ENCODE results near the gene ZNF362. TPM values are rescaled to one million over a fixed set of nuclear protein-coding genes. Genes with fewer than 3 reads are reported as not detected.
A peak's percentile ranks its signal among the peaks of the same experiment; 100 is the strongest.

Gene ZNF362
- total and polyA plus RNA-seq, 2 of the 13 experiments (the other 11 are each of a cell fraction or from before 2014, with no cell fraction given) = 8.3 to 14.2 TPM

DNA sequence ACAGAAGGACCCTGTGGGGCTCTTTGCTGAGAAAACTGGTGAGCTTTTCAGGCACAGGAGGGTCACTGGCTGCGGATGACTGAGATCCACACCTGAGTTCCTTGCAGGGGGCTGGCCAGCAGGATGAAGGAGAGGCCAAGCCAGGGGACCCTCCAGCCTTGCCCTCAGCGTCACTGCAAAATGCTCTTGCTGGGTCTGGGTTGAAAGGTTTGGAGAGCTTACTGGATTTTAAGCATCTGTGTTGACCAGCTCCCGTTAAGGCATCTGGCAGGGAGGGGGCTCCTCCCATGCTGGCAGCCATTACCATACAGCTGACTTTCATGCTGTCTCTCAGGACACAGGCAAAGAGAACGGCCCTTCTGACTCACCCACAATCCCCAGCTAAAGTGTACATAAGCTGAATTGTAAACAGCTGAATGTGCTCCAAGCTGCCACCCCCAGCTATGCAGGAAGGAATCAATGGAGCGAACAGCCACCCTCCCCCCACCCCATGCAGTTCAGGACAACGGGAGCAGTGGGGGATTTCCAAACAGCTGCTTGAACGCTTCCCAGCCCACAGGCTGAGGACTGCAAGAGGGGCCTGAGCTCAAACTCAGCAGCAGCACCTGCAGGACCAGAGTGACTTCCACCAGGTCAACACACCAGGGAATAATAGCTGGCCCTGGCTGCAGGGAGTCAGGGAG, 85.9 kb downstream of the ZNF362 start (continued):
- no peak for TF ChIP-seq ZNF253 (CRISPR knock-in tag; IDR thresholded peaks at IDR 0.05; ENCODE audit: borderline replicate concordance)
- TF ChIP-seq ZBTB20 (CRISPR knock-in tag; IDR thresholded peaks at IDR 0.05; ENCODE audit: borderline replicate concordance, low read depth) = peak; percentile 86; the same call in 1 of the 2 replicates
- peak; percentile 87 for TF ChIP-seq ERF (CRISPR knock-in tag; IDR thresholded peaks at IDR 0.05)
- TF ChIP-seq SIN3B (IDR thresholded peaks at IDR 0.05; ENCODE audit: low read length) = no peak
- 0 out of 2 replicates have a peak, but pooled peaks have one; percentile 86 for TF ChIP-seq CAMTA2 (CRISPR knock-in tag; IDR thresholded peaks at IDR 0.05; ENCODE audit: borderline replicate concordance)
- TF ChIP-seq MBNL3 (CRISPR knock-in tag; conservative IDR thresholded peaks at IDR 0.05) = no peak
- TF ChIP-seq ZNF121 (CRISPR knock-in tag; IDR thresholded peaks at IDR 0.05) = no peak
- TF ChIP-seq KAT7 (CRISPR knock-in tag; IDR thresholded peaks at IDR 0.05; ENCODE audit: borderline replicate concordance) = peak; percentile 91
- TF ChIP-seq ZBTB38 (CRISPR knock-in tag; IDR thresholded peaks at IDR 0.05) = peak; percentile 28; the same call in 1 of the 2 replicates
- TF ChIP-seq NKX3-1 (CRISPR knock-in tag; IDR thresholded peaks at IDR 0.05) = no peak
- peak; percentile 99 for TF ChIP-seq TBX2 (CRISPR knock-in tag; IDR thresholded peaks at IDR 0.05; ENCODE audit: borderline replicate concordance)
- peak; percentile 87; the same call in 1 of the 2 replicates for TF ChIP-seq MEIS1 (CRISPR knock-in tag; IDR thresholded peaks at IDR 0.05; ENCODE audit: borderline replicate concordance)
- TF ChIP-seq, protein P1, sequence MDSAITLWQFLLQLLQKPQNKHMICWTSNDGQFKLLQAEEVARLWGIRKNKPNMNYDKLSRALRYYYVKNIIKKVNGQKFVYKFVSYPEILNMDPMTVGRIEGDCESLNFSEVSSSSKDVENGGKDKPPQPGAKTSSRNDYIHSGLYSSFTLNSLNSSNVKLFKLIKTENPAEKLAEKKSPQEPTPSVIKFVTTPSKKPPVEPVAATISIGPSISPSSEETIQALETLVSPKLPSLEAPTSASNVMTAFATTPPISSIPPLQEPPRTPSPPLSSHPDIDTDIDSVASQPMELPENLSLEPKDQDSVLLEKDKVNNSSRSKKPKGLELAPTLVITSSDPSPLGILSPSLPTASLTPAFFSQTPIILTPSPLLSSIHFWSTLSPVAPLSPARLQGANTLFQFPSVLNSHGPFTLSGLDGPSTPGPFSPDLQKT (CRISPR knock-in tag; IDR thresholded peaks at IDR 0.05; ENCODE audit: borderline replicate concordance) = no peak
- TF ChIP-seq ZFP41 (CRISPR knock-in tag; IDR thresholded peaks at IDR 0.05; ENCODE audit: borderline replicate concordance) = peak; percentile 43; the same call in 1 of the 2 replicates
- no peak for TF ChIP-seq CSRNP2 (CRISPR knock-in tag; conservative IDR thresholded peaks at IDR 0.05; ENCODE audit: low read depth)
- TF ChIP-seq, protein P2, sequence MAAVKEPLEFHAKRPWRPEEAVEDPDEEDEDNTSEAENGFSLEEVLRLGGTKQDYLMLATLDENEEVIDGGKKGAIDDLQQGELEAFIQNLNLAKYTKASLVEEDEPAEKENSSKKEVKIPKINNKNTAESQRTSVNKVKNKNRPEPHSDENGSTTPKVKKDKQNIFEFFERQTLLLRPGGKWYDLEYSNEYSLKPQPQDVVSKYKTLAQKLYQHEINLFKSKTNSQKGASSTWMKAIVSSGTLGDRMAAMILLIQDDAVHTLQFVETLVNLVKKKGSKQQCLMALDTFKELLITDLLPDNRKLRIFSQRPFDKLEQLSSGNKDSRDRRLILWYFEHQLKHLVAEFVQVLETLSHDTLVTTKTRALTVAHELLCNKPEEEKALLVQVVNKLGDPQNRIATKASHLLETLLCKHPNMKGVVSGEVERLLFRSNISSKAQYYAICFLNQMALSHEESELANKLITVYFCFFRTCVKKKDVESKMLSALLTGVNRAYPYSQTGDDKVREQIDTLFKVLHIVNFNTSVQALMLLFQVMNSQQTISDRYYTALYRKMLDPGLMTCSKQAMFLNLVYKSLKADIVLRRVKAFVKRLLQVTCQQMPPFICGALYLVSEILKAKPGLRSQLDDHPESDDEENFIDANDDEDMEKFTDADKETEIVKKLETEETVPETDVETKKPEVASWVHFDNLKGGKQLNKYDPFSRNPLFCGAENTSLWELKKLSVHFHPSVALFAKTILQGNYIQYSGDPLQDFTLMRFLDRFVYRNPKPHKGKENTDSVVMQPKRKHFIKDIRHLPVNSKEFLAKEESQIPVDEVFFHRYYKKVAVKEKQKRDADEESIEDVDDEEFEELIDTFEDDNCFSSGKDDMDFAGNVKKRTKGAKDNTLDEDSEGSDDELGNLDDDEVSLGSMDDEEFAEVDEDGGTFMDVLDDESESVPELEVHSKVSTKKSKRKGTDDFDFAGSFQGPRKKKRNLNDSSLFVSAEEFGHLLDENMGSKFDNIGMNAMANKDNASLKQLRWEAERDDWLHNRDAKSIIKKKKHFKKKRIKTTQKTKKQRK (IDR thresholded peaks at IDR 0.05; ENCODE audit: low read length) = no peak
- no peak for TF ChIP-seq SYNCRIP (IDR thresholded peaks at IDR 0.05; ENCODE audit: insufficient read depth, low read depth, low read length)
- TF ChIP-seq BRD4 (CRISPR knock-in tag; IDR thresholded peaks at IDR 0.05) = no peak
- TF ChIP-seq NFRKB (IDR thresholded peaks at IDR 0.05) = no peak
- no peak for TF ChIP-seq ZUFSP (CRISPR knock-in tag; IDR thresholded peaks at IDR 0.05; ENCODE audit: borderline replicate concordance)
- no peak for TF ChIP-seq ELF4 (CRISPR knock-in tag; IDR thresholded peaks at IDR 0.05; ENCODE audit: borderline replicate concordance)
- TF ChIP-seq ZNF629 (CRISPR knock-in tag; conservative IDR thresholded peaks at IDR 0.05) = 0 out of 2 replicates have a peak, but pooled peaks have one; percentile 34
- no peak for TF ChIP-seq ZNF713 (CRISPR knock-in tag; IDR thresholded peaks at IDR 0.05)

All from HepG2 (cell line).